Activated T-helper 1 cell treated with anti-CD3 and anti-CD28 coated beads, Interleukin-12 subunit alpha, Interleukin-12 subunit beta, Interleukin-2, Interleukin-4 antibody, amounts not matched to agents 30 ng/mL and 10 ng/mL and 1 ng/mL, durations not matched to agents 14 hours and 24 hours and 36 hours (primary cell): Measurements from ENCODE around the gene AFF3. TPM values are rescaled to one million over a fixed set of nuclear protein-coding genes. Genes with fewer than 3 reads are reported as not detected.
A peak's percentile ranks its signal among the peaks of the same experiment; 100 is the strongest.
"Not testable (repeated sequence)": the region's sequence is repeated elsewhere in the genome, so short reads cannot be mapped to it uniquely, and the experiment has no call there.

Source experiments
- DNase-seq: peaks from one replicate; pipeline ENCODE4 v3.0.0; 2021; ENCODE audit warnings: low spot score
- H3K27ac Mint-ChIP-seq: one replicate; pipeline ENCODE4 v1.8.0; 2021; ENCODE audit warnings: mild to moderate bottlenecking, mixed read lengths
- H3K27me3 Mint-ChIP-seq: one replicate; pipeline ENCODE4 v1.8.0; 2022; ENCODE audit warnings: mild to moderate bottlenecking, moderate library complexity, mixed read lengths; ENCODE audit not compliant: insufficient read depth
- H3K36me3 Mint-ChIP-seq: one replicate; pipeline ENCODE4 v1.8.0; 2021; ENCODE audit warnings: low read depth, mixed read lengths
- H3K4me1 Mint-ChIP-seq: one replicate; pipeline ENCODE4 v1.8.0; 2021; ENCODE audit warnings: low read depth, mixed read lengths
- H3K4me3 Mint-ChIP-seq: one replicate; pipeline ENCODE4 v1.8.0; 2021; ENCODE audit warnings: mild to moderate bottlenecking, moderate library complexity, mixed read lengths
- H3K9me3 Mint-ChIP-seq: one replicate; pipeline ENCODE4 v1.8.0; 2021; ENCODE audit warnings: mixed read lengths
- intact Hi-C: fragments of 100-400 bp; cut with micrococcal nuclease; formaldehyde crosslinking; loops from one replicate; pipeline ENCODE4 v1.15.1; 2024
- total RNA-seq: library from RNA; stranded (reverse); gene quantifications from 2 replicates; pipeline ENCODE4 v1.2.3, GENCODE V29; 2022

AFF3 gene
- total RNA-seq, 1 donor from 2014 or later, result 2.4 TPM

GRCh38 chr2:100174026-100174431 lies 31.6 kb upstream of the AFF3 start:
- no peaks in the 10 kb centered on the region for H3K9me3 Mint-ChIP-seq
- H3K27me3 Mint-ChIP-seq, result peaks cover 8% of the 10 kb centered on the region
- DNase-seq, result no peak
- H3K36me3 Mint-ChIP-seq, result no peaks in the 10 kb centered on the region
- H3K27ac Mint-ChIP-seq, result no peak overlapping the region
- H3K4me1 Mint-ChIP-seq, result no peaks in the 10 kb centered on the region
- H3K4me3 Mint-ChIP-seq, result no peak overlapping the region
- intact Hi-C loops, result no loop called here

GRCh38 chr2:100166701-100167100 lies 24.3 kb upstream of the AFF3 start:
- intact Hi-C loops, result no loop called here
- H3K27ac Mint-ChIP-seq, result no peak overlapping the region
- H3K4me1 Mint-ChIP-seq, result no peaks in the 10 kb centered on the region
- no peaks in the 10 kb centered on the region for H3K36me3 Mint-ChIP-seq
- DNase-seq, result no peak
- peaks cover 4% of the 10 kb centered on the region for H3K27me3 Mint-ChIP-seq
- H3K9me3 Mint-ChIP-seq, result peaks cover 4% of the 10 kb centered on the region
- H3K4me3 Mint-ChIP-seq, result no peak overlapping the region

- no peaks in the 10 kb centered on the region for H3K4me1 Mint-ChIP-seq
- DNase-seq, result no peak
- H3K27me3 Mint-ChIP-seq, result no peaks in the 10 kb centered on the region
- H3K9me3 Mint-ChIP-seq, result peaks cover 10% of the 10 kb centered on the region
- no peak overlapping the region for H3K27ac Mint-ChIP-seq
- no peaks in the 10 kb centered on the region for H3K36me3 Mint-ChIP-seq
- intact Hi-C loops, result no loop called here
- no peak overlapping the region for H3K4me3 Mint-ChIP-seq
Observed at GRCh38 chr2:100163605-100164004, 21.2 kb upstream of the AFF3 start.

DNA sequence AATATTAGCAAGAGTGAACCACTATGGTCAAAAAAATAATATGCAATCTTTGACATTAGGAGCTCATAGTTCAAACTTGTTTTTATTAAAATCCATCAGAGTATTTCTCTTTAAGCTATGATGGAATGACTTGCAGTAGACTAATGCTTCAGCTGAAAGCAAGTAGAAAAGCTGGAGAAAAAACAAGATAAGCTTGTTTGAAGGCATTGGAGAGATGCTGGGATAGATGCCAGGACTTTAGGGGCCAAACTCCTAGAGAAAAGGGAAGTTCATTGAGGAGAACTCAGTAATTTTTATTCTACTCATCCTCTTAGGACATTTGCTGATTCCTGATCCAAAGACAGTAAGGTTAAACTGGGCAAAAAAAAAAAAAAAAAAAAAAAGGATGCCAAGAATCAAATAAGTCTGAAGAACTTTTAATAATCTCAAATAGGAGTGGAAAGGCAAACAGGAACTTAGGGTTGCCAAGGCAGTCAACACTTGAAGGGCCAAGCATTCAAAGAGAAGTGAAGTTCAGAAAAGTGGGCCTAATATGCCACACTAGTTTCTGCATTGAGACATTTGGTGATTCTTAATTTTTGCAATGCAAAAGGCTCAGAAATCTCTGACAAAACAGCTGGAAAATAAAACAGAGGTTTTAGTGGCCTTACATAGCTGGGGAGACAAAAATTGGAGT lies 19.7 kb upstream of the AFF3 start:
- H3K9me3 Mint-ChIP-seq, result peaks cover 10% of the 10 kb centered on the region
- no peak overlapping the region for H3K27ac Mint-ChIP-seq
- H3K4me3 Mint-ChIP-seq, result no peak overlapping the region
- no peaks in the 10 kb centered on the region for H3K27me3 Mint-ChIP-seq
- no peak for DNase-seq
- H3K4me1 Mint-ChIP-seq, result no peaks in the 10 kb centered on the region
- no peaks in the 10 kb centered on the region for H3K36me3 Mint-ChIP-seq
- intact Hi-C loops, result no loop called here

GRCh38 chr2:100160396-100160795 lies 18.0 kb upstream of the AFF3 start:
- Mint-ChIP-seq H3K4me1 (no peaks in the 10 kb centered on the region), H3K27me3 (no peaks in the 10 kb centered on the region), H3K36me3 (no peaks in the 10 kb centered on the region), H3K9me3 (peaks cover 10% of the 10 kb centered on the region), H3K27ac (no peak overlapping the region), H3K4me3 (no peak overlapping the region)
- no peak for DNase-seq
- intact Hi-C loops, result no loop called here

GRCh38 chr2:100151832-100152231 lies 9.4 kb upstream of the AFF3 start:
- DNase-seq, H3K4me1 Mint-ChIP-seq, H3K27ac Mint-ChIP-seq, H3K36me3 Mint-ChIP-seq, H3K4me3 Mint-ChIP-seq, intact Hi-C loops: not testable (repeated sequence)
- Mint-ChIP-seq H3K9me3 (peaks cover 11% of the 10 kb centered on the region), H3K27me3 (peaks cover 10% of the 10 kb centered on the region)

DNA sequence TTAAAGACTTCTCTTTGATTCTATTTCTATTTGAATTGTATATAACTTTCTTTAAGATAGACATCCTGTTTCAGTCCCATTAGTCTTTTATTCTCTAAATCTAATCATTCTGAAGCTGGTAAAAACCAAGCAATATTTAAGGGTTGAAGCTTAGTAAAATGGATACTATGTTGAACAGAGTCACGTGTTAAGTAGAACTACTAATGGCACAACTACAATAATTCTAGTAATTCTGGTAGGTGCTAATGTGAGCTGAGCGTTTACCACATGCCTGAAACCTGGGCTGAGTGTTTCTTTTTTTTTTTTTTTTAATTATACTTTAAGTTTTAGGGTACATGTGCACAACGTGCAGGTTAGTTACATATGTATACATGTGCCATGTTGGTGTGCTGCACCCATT lies 8.9 kb upstream of the AFF3 start:
- Mint-ChIP-seq H3K9me3 (peaks cover 11% of the 10 kb centered on the region), H3K4me3 (no peak overlapping the region), H3K27ac (no peak overlapping the region), H3K4me1 (no peaks in the 10 kb centered on the region), H3K27me3 (peaks cover 15% of the 10 kb centered on the region), H3K36me3 (peaks cover 3% of the 10 kb centered on the region)
- intact Hi-C loops, result no loop called here
- no peak for DNase-seq

GRCh38 chr2:100148883-100149282 lies 6.5 kb upstream of the AFF3 start:
- Mint-ChIP-seq H3K36me3 (peaks cover 3% of the 10 kb centered on the region), H3K4me1 (peaks cover 2% of the 10 kb centered on the region), H3K9me3 (peaks cover 4% of the 10 kb centered on the region), H3K27ac (no peak overlapping the region), H3K27me3 (peaks cover 18% of the 10 kb centered on the region), H3K4me3 (no peak overlapping the region)
- intact Hi-C loops, result no loop called here
- no peak for DNase-seq

- DNase-seq, result no peak
Observed at GRCh38 chr2:100146657-100146960, 4.2 kb upstream of the AFF3 start.

GRCh38 chr2:100145893-100146656 lies 3.7 kb upstream of the AFF3 start:
- DNase-seq, result no peak
- Mint-ChIP-seq H3K4me3 (no peak overlapping the region), H3K9me3 (peaks cover 8% of the 10 kb centered on the region), H3K27ac (no peak overlapping the region), H3K36me3 (peaks cover 2% of the 10 kb centered on the region), H3K4me1 (peaks cover 29% of the 10 kb centered on the region), H3K27me3 (peaks cover 30% of the 10 kb centered on the region)
- intact Hi-C loops, result no loop called here

More at GRCh38 chr2:100146657-100146960, 4.2 kb upstream of the AFF3 start:
- Mint-ChIP-seq H3K27me3 (peaks cover 28% of the 10 kb centered on the region), H3K4me1 (peaks cover 25% of the 10 kb centered on the region), H3K4me3 (no peak overlapping the region), H3K9me3 (peaks cover 8% of the 10 kb centered on the region), H3K36me3 (peaks cover 2% of the 10 kb centered on the region), H3K27ac (no peak overlapping the region)
- intact Hi-C loops, result no loop called here

DNA sequence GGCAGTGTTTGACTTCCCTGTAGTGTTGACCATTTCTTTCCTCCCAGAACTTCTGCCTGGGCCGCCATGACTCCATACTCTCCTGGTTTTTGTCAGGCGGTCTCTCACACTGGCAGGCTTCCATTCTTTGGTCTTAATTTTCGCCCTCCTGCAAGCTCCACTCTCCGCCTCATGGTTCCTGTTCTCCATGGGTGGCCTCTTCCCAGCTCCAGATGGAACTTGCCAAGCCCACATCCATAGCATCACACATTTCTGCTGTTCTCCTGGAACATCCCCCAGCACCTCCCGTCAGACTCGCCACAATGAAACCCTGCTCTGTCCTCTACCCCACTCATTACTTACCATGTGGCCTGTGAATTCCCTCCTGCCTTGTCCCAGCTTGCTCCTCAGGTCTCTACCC lies 896 bp upstream of the AFF3 start:
- H3K27ac Mint-ChIP-seq, result no peak overlapping the region
- H3K4me1 Mint-ChIP-seq, result peaks cover 37% of the 10 kb centered on the region
- peaks cover 8% of the 10 kb centered on the region for H3K9me3 Mint-ChIP-seq
- no peak for DNase-seq
- peaks cover 2% of the 10 kb centered on the region for H3K36me3 Mint-ChIP-seq
- H3K4me3 Mint-ChIP-seq, result no peak overlapping the region
- intact Hi-C loops, result loop anchor here (5.0 kb wide), 1 partner anchor 149 kb away; no protein-coding TSS in a partner anchor
- peaks cover 42% of the 10 kb centered on the region for H3K27me3 Mint-ChIP-seq

DNA sequence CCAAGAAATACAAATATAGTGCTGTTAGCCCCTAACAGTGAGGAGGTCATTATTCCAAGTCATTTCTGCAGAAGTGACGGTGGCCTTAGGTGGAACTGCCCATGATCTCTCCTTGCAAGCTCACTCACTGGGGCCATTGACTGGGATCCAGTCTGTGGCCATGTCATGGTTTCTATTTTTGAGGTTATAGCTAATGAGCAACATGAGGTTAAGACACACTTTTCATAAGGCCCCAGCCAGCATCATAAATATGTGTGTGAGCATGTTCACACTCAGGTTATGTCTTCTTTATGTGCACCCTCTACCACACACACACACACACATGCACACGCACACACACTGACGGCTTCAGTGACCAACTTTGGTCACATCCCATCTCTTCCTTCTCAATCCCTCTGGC lies 484 bp downstream of the AFF3 start:
- intact Hi-C loops, result loop anchor here (1.0 to 5.0 kb wide), 2 partner anchors 11 to 150 kb away; no protein-coding TSS in a partner anchor
- no peak for DNase-seq
- Mint-ChIP-seq H3K9me3 (peaks cover 8% of the 10 kb centered on the region), H3K4me3 (peak overlapping the region; percentile 71), H3K27me3 (peaks cover 42% of the 10 kb centered on the region), H3K4me1 (peaks cover 48% of the 10 kb centered on the region), H3K27ac (peak overlapping the region; percentile 52), H3K36me3 (peaks cover 2% of the 10 kb centered on the region)

GRCh38 chr2:100140582-100140981 lies 1.8 kb downstream of the AFF3 start:
- no peak for DNase-seq
- Mint-ChIP-seq H3K27me3 (peaks cover 37% of the 10 kb centered on the region), H3K36me3 (no peaks in the 10 kb centered on the region), H3K4me3 (no peak overlapping the region), H3K4me1 (peaks cover 48% of the 10 kb centered on the region), H3K27ac (no peak overlapping the region), H3K9me3 (peaks cover 8% of the 10 kb centered on the region)
- intact Hi-C loops, result loop anchor here (5.0 kb wide), 1 partner anchor 152 kb away; no protein-coding TSS in a partner anchor
